NCI-H2196 (cell line): Measurements from ENCODE around the gene C1GALT1C1L.
"Not testable (repeated sequence)": the region's sequence is repeated elsewhere in the genome, so short reads cannot be mapped to it uniquely, and the experiment has no call there.

ENCODE experiments used
- DNase-seq: peaks from one replicate; lab custom pipeline; 2025; ENCODE audit not compliant: unreplicated experiment; lab: John Stamatoyannopoulos, UW

Gene C1GALT1C1L

DNA sequence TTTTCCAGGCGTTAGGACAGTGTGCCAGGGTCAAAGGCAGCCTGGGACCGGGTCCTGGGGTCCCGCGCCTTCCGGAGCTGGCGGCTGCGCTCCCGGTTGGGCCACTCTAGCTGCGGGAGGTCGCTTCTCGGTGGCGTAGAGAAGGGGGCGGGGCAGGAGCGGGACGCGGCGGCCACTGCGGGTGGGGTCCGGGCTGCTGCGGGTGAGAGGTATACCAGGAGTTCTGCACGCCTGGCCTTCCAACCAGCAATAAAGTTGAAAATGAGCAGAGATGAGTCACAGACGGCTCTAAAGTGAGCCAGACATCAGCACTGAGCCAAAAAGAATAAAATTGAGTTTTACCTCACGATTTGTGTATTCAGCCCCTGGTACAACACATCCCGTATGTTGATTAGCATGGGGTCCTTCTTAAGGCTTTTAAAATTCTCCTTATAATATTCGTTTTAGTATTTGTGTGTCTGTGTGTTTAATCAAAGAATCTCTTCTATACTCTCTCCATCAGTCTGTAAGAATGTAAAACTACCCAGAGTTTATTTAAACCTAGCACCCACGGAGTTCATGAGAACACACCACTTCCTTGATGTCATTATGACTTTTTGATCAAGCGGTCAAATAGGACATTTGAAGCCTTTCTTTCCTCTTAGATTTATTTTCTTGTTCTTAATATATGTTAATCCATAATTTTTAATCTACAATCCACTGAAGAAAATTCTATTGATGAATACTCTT, at the start of gene C1GALT1C1L:
TSS of gene C1GALT1C1L (minus strand) at position 108 of the 729 bp plus-strand sequence. CDS start at position 1, 107 bp downstream.
- DNase-seq, result no peak

DNA sequence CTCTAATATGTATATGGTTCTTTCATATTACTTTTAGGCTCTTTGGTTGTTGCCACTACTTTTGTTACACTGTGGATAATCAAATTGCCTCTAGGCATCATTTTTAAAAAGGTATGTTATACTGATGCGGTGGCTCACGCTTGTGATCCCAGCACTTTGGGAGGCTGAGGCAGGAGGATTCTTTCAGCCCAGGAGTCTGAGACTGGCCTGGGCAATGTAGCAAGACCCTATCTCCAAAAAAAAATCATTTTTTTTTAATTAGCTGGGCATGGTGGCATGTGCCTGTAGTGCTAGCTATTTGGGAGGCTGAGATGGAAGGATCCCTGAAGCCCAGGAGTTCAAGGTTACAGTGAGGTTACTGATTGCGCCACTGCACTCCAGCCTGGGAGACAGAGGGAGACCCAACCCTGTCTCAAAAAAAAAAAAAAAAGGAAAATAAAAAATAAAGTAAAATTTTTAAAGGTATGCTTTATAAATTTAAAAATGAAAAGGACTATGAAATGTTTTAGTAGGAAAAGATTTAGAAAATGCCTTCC, 49.5 kb upstream of the C1GALT1C1L start:
- DNase-seq, result no peak

DNA sequence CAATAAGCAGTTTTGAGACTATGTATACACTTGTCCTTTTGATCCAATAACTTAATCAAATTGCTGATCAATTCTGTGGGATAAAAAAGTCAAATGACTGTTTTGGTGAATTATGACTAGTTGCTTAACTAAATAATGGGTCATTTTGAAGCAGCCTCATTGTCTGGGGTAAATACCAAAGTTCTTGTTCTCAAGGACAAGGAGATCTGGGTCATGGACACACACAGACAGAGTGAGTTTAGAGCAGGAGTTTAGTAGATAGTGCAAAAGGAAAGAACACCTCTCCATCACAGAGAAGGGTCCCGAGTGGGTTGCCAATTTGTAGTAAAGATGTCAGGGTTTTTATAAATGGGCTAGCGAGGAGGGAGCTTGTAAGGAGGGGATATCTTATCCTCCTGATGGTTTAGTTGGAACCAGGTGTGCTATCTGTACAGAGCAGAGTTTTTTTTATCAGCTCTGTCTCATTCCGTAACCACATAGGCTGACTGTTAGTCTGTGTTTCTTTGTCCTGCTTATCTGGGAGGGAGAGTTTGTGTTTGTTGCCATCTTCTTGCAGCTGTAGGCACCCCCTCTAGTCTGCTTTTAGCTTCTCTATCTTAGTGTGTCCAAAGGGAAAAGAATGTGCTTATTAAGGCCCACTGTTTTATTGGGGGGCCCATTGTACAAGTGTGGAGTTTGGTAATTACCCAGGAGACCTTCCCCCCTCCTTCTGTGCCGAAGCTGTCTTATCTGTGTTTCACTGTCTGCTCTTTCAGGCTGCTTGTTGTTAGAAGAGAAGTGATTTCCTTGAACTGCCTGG, 48.7 kb upstream of the C1GALT1C1L start:
- DNase-seq, result no peak

DNA sequence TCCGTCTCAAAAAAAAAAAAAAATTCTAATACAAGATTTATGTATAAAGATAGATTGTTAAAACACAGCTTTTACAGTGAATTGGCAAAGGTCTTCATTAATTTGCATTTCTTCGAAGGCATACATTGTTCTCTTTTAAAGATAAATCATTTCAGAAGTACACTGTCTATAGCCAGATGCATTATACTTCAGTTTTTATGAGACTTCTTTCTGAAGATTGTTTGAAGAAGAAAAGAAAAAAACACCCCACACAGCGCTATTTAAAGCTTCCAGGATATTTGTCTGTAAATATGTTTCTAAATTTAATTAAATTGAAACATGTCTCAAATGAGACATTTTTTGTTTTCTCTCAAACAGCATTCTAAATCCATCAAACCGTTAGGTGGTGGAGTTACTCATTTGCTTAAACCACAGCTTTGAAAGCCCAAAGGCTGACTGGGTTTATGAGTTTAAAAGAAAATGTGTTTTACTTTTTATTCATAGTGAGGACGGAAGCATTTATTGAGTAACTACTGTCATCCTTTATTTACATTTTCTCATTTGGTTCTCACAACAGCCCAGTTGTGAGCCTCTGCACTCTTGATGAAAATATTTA, 42.4 kb upstream of the C1GALT1C1L start:
- no peak for DNase-seq

DNA sequence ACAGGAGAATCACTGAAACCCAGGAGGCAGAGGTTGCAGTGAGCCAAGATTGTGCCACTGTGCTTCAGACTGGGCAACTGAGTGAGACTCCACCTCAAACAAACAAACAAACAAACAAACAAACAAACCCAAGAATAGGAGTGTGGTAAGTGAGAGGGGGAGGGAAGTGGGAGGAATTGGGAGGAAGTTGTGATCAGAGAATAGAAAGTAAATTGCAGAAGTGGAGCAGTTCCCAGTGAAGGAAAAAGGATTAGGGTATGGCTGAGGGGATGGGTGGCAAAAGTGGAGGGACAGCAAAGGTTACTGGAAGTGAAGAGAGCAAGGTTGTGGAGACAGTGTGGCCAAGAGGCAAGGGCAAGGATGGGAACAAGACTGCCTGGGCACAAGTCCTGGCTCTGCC, 41.1 kb upstream of the C1GALT1C1L start:
- no peak for DNase-seq

DNA sequence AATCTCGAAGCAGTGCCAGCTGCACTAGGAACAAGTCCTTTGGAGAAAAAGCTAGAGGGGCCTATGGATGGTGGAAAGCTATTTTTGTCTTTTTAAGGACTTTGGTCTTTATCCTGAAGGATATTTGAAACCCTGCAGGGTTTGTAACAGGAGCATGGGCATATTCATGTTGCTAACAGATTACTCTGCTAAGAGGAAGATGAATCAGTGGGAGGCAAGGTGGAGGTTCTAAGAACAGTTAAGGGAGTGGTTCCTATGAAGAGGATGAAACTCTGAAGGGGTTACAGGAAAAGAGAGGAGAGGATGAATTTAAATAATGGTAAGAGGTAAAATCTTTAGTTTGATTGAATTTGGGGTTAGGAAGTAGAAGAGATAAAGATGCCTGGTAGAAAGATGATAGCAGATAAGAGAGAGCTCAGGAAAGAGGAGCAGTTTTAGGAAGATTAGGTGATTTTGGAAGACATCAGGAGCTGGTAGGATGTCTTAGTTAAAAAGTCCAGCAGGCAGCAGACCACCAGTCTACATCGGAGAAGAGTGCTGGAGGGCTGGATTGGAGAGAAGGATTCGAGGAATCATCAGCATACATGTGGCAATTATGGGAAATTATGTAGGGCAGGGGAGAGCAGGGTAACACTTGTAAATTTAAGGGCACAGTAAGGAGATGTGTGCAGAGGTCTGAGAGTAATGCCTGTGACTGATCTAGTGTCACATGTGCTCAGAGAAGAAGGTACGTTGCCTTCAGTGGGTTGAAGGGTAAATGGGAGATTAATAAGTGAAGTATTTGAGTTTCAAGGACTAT, 39.3 kb upstream of the C1GALT1C1L start:
- DNase-seq, result no peak

DNA sequence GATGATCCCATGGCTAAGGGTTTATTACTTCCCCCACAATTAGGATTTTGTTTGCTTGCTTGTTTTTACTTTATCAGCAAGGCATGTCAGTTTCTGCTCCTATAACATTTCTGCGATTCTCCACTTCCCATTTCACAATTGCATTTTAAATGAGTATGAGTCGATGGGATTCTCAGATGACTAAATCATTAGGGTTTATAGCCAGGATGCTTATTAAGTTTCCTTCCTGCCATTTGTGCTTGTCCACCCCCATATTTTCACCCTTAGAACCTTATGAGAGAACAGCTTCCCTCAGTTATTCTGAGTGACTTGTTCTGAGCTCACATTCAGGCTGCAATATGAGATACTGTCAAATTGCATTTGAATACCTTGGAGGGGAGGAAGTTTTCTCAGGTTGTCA, 37.9 kb upstream of the C1GALT1C1L start:
- DNase-seq, result no peak

DNA sequence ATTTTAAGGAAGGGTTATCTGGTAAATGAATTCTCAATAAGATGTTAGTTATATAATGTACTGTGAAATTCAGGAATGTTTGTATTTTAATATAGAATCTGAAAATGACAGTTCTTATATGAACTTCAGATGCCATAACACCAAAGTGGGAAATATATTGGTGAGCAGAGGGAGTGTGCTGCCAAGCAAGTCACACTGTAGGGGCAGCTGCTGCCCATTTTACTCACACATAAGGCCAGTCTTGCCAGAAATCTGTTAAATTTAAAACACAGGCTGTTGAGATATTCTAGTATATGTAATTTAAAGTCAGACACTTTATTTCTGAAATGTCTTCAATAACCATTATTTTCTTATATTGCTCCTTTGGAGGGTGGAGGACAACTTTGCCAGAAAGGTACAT, 34.6 kb upstream of the C1GALT1C1L start:
- no peak for DNase-seq

DNA sequence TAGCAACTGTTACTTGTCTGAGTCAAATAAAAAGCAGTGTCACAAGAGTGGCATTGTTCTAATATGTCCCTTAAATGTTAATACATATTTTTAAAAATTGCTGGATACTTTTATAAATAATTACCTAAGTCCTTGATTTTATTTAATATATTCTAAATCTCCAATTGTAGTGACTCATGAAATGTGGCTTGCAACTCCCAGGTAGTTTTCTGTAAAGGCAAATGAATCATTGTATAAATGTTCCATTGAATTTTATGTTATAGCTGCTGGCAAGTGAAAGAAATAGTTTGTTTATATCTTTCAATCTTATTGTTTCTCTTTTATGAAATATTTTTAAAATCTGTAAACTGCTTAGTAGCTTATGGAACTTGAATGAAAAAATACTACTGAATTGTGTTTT, 32.7 kb upstream of the C1GALT1C1L start:
- DNase-seq, result no peak

DNA sequence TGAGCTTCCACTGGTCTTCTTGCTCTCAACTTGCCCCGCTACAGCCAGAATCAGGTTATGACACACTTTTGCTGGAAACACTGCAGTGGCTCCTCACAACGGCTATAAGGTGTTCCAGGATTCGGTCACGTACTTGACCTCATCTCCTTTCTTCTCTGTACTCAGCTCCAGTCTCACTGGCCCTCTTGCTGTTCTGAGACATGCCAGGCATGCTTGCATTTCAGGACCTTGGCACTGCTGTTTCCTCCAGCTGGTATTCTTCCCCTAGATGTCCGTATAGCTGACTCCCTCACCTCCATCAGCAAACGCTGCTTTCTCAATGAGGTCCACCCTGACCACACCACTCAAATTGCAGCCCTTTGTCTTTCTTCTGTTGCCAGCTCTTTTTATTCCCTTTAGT, 31.9 kb upstream of the C1GALT1C1L start:
- DNase-seq, result no peak

DNA sequence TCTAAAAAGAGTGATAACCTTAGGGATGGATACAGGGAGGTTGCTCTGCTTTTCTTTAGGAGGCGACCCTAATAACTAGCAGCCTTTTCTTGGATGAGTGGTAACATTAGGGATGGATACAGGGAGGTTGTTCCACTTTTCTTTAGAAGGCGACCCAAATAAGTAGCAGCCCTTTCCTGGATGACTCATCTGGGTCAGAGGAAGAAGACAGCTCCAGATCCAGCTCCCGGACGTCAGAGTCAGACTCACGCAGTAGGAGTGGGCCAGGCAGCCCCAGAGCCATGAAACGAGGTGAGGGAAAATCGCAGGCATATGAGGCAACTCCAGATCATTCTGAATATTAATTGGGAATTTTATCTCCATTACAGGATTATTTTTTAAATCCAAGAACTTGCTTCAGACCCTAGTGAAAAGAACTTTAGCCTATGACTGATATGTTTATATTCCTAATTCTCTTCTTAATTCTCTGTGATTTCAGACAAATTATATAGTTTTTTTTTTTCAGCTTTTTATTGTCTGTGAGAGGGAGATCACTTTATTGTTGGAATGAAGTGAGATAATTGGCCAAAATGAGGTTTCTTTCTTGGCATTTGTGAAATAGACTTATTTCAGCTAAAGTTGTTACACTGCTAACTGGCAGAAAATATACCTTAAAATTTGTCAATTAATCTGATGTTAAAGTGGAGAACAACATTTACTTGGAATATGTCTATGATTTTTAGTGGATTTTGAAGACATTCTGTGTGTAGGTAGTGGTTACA, 31.2 kb upstream of the C1GALT1C1L start:
- no peak for DNase-seq

DNA sequence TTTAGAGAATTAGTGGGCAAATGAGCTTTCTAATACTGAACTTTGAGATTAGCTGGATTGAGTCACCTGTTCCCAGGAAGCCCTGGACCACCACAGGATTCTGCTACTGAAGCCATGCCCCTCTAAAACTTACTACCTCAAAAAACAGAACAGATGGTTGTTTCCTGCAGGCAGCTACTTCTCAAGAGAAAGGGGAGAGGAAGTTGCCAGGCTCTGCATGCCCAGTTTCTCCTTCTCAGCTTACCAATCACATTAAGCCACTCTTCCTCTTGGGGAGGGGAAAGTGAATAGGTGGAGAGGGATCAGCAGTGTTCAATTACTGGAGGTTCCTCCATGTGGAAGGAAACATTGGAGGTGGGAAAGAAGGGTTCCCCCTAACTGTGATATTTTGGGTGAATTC, 24.9 kb upstream of the C1GALT1C1L start:
- DNase-seq, result no peak

DNA sequence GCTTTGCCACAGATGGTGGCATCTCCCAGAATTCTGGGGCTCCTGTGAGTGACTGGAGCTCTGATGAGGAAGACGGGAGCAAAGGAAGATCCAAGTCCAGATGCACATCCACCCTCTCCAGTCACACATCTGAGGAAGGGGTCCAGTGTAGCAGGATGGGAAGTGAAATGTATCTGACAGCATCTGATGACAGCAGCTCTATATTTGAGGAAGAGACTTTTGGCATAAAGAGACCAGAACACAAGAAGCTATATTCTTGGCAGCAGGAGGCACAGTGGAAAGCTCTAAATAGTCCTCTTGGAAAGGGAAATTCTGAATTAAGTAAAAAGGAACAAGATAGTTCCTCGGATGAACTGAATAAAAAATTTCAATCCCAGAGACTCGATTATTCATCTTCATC, 23.5 kb upstream of the C1GALT1C1L start:
- no peak for DNase-seq

DNA sequence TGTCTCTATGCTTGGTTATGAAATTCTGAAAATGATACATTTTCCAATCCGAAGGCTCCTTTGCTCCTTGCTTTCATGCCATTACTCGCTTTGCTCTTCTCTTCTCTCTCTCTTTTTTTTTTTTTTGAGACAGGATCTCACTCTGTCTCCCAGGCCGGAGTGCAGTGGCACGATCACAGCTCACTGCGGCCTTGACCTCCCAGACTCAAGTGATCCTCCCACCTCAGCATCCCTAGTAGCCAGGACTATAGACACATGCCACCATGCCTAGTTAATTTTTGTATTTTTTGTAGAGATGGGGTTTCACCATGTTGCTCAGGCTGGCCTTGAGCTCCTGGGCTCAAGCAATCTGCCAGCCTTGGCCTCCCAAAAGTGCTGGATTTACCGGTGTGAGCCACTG, 21.9 kb upstream of the C1GALT1C1L start:
- not testable (repeated sequence) for DNase-seq

DNA sequence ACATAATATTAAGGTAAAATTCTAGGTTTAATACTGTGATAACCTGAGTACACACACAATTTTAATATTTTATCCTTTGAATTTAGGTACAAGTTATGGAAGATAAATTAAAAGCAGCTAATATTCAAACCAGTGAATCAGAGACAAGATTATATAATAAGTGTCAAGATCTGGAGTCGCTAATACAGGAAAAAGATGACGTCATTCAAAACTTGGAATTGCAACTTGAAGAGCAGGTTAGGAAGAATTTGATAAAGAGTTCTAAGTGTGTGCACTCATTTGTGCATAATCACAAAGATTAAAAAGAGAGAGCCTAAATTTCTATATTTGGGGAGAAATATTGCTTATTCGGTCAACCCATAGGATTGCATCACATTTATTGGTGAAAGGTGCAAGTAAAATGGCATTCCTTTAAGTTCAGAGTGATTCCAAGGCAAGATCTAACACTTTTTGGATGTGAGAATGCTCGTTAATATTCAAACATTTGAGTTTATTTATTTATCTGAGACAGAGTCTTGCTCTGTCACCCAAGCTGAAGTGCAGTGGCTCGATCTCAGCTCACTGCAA, 16.3 kb upstream of the C1GALT1C1L start:
- DNase-seq, result no peak

DNA sequence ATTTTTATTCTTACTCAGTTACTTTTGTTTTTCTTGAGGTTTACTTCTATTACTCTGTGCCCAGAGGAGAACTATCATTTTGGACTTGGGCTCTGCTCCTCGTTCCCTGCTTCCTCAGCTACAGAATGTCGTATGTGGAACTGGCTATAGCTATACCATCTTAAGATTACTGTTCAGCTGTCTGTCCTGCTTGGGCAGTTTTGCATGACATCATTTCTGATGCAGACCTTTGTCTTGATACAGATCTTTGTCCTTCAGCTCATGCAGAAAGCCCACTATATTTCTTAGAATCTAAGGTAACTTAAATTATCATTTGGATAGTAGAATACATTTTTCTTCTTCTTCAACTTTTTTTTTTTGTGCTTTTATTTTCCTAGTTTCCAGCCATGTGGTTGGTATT, 13.8 kb upstream of the C1GALT1C1L start:
- no peak for DNase-seq

DNA sequence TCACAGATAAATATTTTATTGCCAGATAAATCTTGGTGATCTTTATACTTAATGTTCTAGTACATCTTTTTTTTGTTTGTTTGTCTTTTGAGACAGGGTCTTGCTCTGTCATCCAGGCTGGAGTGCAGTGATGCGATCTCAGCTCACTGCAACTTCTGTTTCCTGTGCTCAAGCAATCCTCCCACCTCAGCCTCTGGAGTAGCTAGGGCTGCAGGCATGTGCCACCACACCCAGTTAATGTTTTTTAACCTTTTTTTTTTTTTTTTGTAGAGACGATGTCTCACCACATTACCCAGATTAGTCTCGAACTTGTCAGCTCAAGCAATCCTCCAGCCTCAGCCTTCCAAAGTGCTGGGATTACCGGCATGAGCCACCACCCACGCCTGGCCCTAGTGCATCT, 9.1 kb upstream of the C1GALT1C1L start:
- DNase-seq, result no peak

DNA sequence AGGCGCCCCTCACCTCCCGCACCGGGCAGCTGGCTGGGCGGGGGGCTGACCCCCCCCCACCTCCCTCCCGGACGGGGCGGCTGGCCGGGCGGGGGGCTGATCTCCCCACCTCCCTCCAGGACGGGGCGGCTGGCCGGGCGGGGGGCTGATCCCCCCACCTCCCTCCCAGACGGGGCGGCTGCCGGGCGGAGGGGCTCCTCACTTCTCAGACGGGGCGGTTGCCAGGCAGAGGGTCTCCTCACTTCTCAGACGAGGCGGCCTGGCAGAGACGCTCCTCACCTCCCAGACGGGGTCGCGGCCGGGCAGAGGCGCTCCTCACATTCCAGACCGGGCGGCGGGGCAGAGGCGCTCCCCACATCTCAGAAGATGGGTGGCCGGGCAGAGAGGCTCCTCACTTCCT, 1.6 kb upstream of the C1GALT1C1L start:
- not testable (repeated sequence) for DNase-seq

DNA sequence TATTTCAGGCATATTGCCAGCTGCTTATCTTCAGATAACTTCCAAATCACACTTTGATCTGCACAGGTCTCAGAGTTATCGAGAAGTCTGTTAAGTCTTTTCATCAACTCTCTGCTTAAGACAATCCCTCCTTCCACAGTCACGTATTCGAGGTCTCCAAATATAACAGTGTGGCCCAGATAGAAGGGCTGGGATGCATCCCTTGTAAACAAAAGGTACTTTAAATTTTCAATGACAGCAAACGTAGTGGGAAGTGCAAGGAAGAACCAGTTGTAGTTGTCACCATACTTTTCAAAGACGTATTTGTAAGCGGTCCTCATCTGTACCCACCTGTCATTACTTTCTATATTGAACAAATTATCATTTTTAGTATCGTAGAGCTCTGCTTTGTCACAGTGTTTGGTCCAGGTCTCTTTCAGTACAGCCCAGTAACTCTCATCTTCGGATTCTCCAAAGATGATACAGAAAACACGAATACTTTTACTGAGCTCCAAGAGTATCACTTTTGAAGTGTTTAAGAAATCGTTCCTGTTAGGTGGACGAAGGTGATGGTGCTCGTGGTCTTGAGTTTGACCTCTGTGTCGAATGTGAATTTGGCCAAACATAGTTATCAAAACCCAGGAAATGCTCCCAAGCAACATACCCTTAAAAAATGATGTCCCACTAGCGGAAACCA, 445 bp downstream of the C1GALT1C1L start:
- DNase-seq, result no peak
